Stimulated activated CD8-positive, alpha-beta memory T cell treated with anti-CD3 and anti-CD28 coated beads, Interleukin-15, amount 100 ng/mL, for 4 hours (primary cell): Measurements from ENCODE around the gene P4HTM.
A peak's percentile ranks its signal among the peaks of the same experiment; 100 is the strongest.

ENCODE experiments used
- DNase-seq, 2 donors: peaks; one replicate each; pipeline ENCODE4 v3.0.0-alpha.2; 2020; ENCODE audit warnings: low read depth in 2 of 2

Gene P4HTM, protein sequence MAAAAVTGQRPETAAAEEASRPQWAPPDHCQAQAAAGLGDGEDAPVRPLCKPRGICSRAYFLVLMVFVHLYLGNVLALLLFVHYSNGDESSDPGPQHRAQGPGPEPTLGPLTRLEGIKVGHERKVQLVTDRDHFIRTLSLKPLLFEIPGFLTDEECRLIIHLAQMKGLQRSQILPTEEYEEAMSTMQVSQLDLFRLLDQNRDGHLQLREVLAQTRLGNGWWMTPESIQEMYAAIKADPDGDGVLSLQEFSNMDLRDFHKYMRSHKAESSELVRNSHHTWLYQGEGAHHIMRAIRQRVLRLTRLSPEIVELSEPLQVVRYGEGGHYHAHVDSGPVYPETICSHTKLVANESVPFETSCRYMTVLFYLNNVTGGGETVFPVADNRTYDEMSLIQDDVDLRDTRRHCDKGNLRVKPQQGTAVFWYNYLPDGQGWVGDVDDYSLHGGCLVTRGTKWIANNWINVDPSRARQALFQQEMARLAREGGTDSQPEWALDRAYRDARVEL

DNA sequence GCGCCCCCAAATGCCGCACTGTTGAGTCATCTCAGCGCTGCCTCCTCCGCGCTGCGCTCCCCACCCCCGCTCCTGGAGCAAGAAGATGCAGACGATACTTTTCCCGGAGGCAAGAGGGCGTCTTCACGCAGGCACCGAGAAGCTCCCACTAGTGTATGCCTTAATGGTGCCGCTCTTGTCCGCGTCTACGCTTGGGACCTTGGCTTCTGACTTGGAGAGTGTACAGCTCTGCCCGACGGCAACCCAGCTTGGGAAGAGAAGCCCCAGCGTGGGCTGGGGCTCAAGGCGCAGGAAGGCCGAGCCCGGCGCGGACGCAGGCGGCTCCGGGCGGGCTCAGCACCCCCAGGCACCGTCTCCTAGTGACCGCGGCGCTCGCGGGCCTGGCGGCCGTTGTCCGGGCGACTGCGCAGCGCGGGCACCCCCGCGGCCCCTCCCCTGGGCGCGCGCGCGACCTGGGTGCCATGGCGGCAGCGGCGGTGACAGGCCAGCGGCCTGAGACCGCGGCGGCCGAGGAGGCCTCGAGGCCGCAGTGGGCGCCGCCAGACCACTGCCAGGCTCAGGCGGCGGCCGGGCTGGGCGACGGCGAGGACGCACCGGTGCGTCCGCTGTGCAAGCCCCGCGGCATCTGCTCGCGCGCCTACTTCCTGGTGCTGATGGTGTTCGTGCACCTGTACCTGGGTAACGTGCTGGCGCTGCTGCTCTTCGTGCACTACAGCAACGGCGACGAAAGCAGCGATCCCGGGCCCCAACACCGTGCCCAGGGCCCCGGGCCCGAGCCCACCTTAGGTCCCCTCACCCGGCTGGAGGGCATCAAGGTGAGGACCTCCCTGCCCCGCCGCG, at the start of gene P4HTM:
TSS of gene P4HTM (plus strand) at position 446 of the 840 bp plus-strand sequence. CDS start at position 462, 16 bp downstream.
- peak; percentile 75 to 77 for DNase-seq

DNA sequence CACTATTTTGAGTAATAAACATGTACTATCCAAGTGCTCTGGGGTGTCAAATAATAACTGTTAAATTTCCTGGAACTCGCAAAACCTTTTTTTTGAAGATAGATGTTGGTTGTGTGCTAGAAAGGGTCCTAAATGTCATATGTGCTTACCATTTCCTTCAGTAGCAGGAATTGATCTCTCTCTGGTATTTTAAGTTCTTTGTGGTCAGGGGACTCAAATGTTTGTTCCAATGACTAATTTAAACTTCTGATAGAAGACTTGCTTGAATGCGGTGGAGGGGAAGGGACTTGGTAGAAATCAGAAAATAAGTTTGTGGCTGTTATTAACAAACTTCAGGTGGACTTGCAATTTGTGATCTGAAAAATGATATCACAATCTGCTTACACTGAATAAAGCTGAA, 44.6 kb upstream of the P4HTM start:
- no peak for DNase-seq

DNA sequence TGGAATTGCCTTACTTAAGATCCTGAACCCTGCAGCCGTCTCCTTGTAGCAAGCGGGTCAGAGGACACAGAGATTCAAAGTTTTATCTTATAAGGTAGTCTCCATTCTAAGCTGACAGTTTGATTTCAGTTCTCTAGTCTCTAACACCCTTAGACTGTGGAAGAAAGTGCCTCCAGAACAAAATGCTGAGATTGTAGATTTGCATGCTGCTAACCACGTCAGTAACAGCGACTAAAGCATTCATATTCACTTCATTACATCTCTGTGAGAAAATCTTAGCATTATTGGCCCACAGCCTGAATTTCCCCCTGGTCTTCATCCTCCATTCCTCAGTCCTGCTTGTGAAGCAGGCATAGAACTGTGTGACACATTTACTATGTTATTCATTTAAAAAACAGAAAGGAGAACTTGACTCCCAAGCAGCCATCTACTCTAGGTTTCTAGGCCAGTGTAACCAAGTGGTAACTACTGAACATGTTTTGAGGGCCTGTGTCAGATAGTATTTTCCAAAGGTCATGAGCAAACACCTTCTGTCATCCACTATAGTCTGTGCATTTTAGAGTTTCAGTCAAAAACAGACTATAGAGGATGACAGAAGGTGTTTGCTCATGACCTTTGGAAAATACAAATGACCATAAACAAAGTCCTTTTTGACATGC, 44.0 kb upstream of the P4HTM start:
- no peak for DNase-seq

DNA sequence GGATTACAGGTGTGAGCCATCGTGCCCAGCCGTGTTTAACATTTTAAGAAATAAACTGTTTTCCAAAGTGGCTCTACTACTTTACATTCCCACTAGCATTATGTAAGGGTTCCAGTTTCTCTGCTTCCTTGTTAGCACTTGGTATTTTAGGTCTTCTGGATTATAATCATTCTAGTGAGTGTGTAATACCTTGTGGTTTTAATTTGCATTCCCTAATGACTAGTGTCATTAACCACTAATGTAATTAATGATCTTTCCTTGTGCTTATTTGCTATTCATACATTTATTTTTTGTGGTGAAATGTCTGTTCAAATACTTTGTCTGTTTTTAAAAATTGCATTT, 40.7 kb upstream of the P4HTM start:
- no peak for DNase-seq

DNA sequence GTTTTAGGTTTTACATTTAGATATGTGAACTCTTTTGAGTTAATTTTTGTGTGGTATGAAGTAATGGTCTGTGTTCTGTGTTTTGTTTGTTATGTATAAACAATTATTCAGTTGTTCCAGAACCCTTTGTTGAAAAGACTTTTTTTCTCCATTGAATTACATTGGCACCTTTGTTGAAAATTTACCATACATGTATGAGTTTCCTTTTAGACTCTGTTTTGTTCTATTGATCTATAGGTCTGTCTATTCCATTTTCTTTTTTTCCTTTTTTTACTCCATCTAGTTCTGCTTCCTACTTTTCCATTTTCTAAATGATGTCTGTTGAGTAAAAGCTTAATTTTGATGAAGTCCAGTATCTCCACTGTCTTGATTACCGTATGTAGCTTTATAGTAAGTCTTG, 40.0 kb upstream of the P4HTM start:
- DNase-seq = no peak

DNA sequence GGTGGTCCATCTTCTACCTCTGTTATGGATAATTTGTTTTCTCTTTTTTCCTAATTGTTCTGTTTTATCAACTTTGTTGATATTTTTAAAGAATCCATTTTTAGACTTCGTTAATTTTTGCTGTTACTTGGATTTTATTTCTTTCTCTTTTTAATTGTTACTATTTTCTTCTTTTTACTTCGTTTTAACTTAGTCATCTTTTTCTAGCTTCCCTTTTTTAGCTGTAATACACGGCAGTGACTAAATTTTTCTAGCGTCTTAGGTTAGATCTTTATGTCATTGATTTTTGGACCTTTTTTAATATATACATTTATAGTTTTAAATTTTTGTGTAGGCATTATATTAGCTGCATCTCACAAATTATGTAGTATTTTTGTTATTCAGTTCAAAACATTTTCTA, 38.3 kb upstream of the P4HTM start:
- no peak for DNase-seq

DNA sequence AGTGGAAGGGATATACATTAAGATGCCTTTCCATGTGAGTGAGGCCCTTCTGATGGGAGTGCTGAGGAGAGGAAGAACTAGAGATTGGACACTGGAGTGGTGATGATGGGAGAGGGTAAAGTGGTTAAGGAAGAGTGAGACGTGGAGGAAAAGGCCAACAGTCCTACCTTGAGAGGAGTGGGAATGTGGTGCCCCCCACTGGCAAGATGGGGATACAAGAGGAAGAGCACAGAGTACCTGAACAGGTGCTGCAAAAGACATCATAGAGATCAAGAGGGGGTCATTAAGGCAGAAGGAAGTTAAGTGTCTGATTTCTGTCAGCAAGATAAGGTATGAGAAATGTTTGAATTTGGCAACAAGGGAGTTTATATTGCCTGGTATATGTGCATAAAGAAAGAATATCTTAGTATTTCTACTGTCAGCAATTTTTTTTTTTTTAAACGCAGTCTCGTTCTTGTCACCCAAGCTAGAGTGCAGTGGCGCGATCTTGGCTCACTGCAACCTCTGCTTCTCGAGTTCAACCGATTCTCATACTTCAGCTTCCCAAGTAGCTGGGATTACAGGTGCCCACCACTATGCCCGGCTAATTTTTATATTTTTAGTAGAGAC, 37.4 kb upstream of the P4HTM start:
- no peak for DNase-seq

DNA sequence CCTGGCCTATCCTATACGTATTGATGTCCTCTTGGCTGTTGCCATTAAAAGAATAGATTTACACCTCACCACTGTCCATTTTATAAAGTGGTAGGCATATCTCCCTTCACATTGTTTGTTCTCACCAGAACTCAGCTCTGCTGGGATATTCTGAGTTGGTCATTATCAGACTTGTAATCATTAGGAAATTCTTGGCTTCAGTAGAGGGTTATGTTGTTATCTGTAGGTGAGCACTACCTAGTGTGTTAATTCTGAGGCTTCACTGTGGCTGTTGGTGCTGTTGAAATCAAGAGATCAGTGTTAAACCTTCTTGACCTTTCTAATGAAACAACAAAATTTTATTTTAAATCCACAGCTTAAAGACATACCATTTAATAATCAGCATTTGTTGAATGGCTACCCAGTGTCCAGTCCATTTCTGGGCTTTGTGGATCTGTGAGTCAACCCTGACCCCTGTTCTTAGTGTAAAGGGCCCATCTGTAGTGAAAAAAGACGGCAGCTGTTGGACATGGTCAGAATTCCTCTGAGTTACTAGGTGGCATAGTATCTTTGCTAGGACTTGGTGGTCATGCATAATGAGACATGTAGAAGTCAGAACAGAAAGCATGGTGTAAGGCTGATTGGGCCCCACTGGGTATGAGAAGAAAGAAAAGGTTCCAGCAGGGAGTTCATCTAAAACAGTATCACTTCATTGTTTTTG, 32.9 kb upstream of the P4HTM start:
- DNase-seq = no peak

DNA sequence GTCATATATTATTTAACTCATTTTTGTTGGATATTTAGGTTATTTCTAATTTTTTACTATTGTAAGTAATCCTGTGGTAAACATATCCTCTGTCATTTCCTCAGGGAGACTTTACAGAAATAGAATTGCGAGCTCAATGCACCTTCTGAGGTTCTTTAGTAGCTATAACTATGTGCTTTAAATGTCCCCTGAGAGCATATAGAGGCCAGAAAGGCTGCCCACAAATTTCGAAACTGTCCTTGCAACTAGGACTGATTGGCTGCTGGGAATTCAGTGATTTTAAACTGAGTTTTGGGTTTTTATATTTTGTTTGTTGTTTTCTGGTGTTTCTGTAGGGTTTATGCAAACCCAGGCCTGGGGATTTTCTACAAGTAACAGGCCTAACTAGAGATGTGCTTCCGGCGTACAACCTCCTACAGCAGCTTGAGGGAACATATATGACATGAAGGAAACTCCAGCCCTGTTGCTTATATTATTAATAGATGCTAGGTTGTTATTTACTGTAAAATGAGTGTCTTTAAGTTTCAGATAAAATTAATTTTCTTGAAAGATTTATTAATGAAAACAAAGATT, 29.1 kb upstream of the P4HTM start:
- no peak for DNase-seq

DNA sequence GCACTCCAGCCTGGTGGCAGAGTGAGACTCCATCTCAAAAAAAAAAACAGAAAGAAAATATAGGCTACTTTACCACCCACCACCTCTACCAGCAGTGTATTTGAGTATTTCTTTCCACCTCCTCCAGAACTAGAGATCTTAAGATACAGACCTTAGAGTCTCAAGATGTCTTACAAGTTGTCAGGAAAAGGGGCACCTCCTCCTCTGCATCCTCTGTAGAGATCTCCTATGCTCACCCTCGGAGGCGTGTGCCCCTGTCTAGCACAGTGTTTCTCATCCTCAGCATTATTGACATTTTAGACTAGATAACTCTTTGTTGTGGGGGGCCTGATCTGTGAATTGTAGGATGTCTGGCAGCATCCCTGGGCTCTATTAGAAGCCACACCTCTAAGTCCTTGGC, 27.7 kb upstream of the P4HTM start:
- no peak for DNase-seq

DNA sequence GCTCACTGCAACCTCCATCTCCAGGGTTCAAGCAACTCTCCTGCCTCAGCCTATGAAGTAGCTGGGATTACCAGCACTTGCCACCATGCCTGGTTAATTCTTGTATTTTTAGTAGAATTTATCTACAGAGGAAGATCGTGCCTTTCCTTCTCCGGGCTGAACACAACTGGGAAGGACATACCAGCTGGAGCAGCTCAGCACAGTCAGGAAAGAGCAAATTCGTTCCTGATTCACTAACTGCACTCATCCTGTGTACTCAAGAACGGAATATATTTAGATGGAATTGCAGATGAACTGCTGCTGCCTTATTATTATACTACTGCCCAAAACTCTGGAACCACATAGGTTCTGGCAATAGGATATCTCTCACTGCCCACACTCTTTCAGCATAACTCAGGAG, 27.1 kb upstream of the P4HTM start:
- DNase-seq = no peak

DNA sequence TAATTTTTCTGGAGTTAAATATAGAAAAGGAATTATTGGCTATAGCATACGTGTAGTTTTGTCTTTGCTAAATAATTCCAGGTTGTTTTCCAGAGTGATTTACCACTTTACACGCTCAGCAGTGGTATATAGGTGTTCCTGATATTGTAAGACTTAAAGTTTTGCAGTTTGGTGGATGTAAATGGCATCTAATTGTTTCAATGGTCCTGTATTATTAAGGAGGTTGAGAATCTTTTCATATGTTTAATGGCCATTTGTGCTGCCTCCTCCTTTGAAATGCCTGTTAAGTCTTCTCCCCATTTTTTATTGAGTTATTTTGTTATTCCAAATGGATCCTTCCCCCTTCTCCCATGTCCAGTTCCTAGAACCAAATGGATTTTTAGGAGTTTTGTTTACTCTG, 26.4 kb upstream of the P4HTM start:
- no peak for DNase-seq

DNA sequence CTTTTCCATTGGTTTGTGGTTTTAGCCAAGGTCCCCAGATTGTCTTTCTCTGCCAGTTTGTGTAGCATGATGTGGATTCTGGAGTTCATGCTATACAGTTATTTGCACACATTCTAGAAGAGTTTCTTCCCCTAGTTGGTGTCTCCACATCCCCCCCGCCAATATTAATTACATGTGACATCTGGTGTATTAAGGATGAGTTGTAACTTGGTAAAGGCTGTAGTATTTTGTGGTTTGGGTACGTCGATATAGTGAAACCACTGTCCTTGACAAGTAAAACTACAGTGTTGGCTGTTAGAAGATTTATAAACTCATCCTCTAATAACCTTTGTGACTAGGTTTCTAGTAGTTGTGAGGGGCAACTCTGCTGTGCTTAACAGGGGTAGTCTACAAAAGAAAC, 23.7 kb upstream of the P4HTM start:
- no peak for DNase-seq

DNA sequence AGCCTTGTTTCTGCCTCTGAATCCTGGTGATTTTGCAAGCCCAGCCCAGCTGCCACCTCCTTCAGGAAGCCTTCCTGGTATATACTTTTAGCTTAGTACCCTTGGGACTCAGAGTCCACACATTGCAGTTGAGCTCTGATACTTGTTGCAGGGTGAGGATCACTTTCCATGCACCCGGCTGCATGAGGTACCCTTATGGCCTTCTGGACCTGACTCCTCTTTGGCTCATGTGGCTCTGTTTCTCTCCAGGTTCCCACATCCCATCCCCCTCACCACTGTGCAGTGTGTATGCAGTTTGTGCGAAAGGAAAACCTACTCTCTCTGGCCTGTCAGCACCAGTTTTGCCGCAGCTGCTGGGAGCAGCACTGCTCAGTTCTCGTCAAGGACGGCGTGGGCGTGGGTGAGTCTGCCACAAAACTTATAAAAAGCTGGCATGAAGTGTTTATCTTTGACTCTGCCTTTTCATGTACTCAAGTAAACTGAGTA, 23.1 kb upstream of the P4HTM start:
- no peak for DNase-seq

DNA sequence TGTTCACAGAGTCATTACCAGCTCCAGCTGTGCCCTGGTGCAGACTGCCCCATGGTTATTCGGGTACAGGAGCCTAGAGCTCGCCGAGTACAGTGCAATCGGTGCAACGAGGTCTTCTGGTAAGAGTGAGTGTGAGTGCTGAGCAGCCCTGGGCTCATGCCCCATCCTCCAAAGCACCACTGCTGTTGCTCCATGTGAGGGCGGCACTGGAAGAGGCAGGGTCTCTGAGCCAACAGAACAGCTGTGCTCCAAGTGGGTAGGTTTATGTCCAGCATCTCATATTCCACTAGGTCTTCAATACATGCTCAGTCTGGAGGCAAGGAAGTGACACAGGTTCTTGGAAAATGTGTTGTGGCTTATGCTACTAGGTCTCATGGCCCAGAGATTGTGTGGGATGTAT, 19.5 kb upstream of the P4HTM start:
- DNase-seq = no peak

DNA sequence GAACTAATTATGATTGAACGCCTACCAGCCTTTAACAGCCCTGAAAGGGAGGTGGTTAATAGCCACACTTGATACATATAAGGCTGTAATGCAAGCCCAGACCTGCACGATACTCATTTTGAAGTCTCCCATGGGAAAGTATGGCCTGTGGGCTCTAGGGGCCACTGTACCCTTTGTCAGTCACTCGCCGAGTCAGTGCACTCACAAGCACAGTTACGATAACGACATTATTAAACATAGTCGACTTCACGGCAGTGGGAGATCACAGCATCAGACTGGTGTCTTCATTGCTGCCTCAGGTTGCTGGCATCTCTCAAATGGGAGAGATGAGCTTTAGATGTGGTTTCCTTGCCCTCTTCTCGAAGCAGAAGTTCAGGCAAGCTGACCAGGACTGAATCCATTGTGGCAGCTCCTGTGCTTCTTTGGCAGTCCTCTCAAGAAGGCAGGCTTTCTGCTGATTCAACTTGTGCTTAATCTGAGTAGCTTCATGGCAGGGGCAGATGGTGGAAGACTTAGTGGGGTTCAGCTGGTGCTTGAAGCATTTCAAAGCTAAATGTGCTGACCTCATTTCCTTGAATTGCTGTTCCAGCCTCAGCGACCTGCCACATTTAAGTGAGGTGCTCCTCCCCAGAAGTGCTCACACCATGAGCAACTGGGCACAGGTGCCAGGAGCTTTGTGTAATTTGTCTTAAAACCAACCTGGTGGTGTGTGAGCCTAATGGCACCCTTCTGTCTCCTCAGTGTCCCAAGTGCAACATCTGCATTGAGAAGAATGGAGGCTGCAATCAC, 15.8 kb upstream of the P4HTM start:
- no peak for DNase-seq

DNA sequence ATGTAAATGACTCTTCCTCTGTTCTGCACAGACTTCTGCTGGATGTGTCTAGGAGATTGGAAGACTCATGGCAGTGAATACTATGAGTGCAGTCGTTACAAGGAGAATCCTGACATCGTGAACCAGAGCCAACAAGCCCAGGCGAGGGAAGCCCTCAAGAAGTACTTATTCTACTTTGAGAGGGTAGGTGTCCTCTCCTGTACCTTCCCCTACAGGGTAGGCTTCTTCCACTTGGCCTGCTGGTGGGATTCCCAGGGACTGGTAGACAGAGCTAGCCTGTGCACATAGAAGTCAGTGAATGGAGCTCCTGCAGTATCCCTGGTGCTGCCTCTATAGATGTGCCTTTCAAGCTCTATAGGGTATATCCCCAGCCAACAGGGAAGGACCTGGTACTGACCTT, 10.6 kb upstream of the P4HTM start:
- no peak for DNase-seq

DNA sequence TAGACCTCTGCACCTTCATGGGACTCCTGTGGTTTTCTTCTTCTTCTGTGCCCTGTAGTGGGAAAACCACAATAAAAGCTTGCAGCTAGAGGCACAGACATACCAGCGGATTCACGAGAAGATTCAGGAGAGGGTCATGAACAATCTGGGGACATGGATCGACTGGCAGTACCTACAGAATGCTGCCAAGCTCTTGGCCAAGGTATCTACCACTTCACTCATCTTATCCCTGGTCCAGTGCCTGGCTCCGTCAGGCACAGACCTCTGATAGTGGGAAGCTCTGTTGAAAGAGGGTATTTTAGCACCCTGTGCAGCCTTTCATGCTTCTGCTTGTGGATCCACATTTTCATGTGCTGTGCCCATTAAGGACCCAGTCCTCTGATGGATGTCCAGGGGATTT, 9.7 kb upstream of the P4HTM start:
- DNase-seq = no peak

DNA sequence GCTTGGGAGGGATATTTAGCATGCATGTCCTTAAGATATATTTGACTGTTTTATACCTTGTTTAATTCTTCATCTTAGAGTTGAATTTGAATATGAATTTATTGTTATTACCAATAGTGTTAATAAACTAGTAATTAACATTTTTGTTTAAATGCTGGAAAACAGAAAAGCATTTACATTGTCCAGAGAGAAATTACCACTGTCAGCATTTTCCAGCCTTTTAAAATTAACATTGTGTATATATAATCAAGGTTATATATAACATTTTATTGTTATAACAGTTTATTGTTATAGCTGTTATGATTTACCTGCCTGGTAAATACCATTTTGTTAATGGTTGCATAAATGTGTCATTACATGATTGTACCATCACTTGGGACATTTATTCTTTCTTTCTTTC, 8.0 kb upstream of the P4HTM start:
- no peak for DNase-seq

DNA sequence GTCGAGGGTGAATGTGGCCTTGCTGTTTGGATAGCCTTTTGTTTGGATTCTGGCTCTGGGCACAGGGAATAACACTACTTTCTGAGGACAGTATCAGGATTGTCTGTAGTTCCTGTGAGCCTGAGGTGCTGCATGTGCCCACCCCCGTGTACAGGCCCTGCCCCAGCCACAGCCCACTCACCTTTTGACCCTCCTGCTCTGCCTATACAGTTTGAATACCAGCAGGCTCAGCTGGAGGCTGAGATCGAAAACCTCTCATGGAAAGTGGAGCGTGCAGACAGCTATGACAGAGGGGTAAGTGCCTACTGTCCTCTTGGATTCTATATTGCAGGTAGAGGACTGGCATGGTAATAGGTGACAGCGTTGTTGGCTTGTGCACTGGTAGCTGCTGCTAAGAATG, 7.4 kb upstream of the P4HTM start:
- DNase-seq = no peak
